ENCODE measurements around the gene UBE2J2. TPM values are rescaled to one million over a fixed set of nuclear protein-coding genes. Genes with fewer than 3 reads are reported as not detected.

Gene UBE2J2
- total RNA-seq, 1 donor = 51.4 TPM

GRCh38 chr1:1242461-1243265 is 31.0 kb downstream of the UBE2J2 start:
- no peak for DNase-seq (ENCODE audit: low read depth in 2 of 3, low spot score in 2 of 3)

GRCh38 chr1:1241588-1242219 is 31.9 kb downstream of the UBE2J2 start:
- no peak for DNase-seq (ENCODE audit: low read depth in 2 of 3, low spot score in 2 of 3)

GRCh38 chr1:1240822-1241587 is 32.6 kb downstream of the UBE2J2 start:
- no peak for DNase-seq (ENCODE audit: low read depth in 2 of 3, low spot score in 2 of 3)

- no peak for DNase-seq (ENCODE audit: low read depth in 2 of 3, low spot score in 2 of 3)
These were observed 33.3 kb downstream of the UBE2J2 start for GRCh38 chr1:1240348-1240732.

GRCh38 chr1:1239614-1240347 is 33.9 kb downstream of the UBE2J2 start:
- DNase-seq (ENCODE audit: low read depth in 2 of 3, low spot score in 2 of 3) = no peak

- no peak for DNase-seq (ENCODE audit: low read depth in 2 of 3, low spot score in 2 of 3)
These were observed 34.4 kb downstream of the UBE2J2 start for GRCh38 chr1:1239227-1239613.

GRCh38 chr1:1238702-1239178 is 34.9 kb downstream of the UBE2J2 start:
- no peak for DNase-seq (ENCODE audit: low read depth in 2 of 3, low spot score in 2 of 3)

- no peak for DNase-seq (ENCODE audit: low read depth in 2 of 3, low spot score in 2 of 3)
These were observed 35.6 kb downstream of the UBE2J2 start for GRCh38 chr1:1237874-1238701.

GRCh38 chr1:1236945-1237873 is 36.4 kb downstream of the UBE2J2 start:
- no peak for DNase-seq (ENCODE audit: low read depth in 2 of 3, low spot score in 2 of 3)

- DNase-seq (ENCODE audit: low read depth in 2 of 3, low spot score in 2 of 3) = no peak
These were observed 37.4 kb downstream of the UBE2J2 start for GRCh38 chr1:1236176-1236763.

GRCh38 chr1:1235016-1235744 is 38.5 kb downstream of the UBE2J2 start:
- DNase-seq (ENCODE audit: low read depth in 2 of 3, low spot score in 2 of 3) = no peak

GRCh38 chr1:1234180-1234808 is 39.4 kb downstream of the UBE2J2 start:
- no peak for DNase-seq (ENCODE audit: low read depth in 2 of 3, low spot score in 2 of 3)

GRCh38 chr1:1233567-1233892 is 40.1 kb downstream of the UBE2J2 start:
- no peak for DNase-seq (ENCODE audit: low read depth in 2 of 3, low spot score in 2 of 3)

GRCh38 chr1:1232796-1233566 is 40.7 kb downstream of the UBE2J2 start:
- no peak for DNase-seq (ENCODE audit: low read depth in 2 of 3, low spot score in 2 of 3)

- no peak for DNase-seq (ENCODE audit: low read depth in 2 of 3, low spot score in 2 of 3)
These were observed 41.4 kb downstream of the UBE2J2 start, which contains the start of gene B3GALT6 for GRCh38 chr1:1232208-1232795. B3GALT6 (plus strand) TSS chr1:1232237; CDS start chr1:1232279, 42 bp downstream.
